Muscle of back (tissue), 11 donors: ENCODE data around the gene CACNG4. TPM values are rescaled to one million over a fixed set of nuclear protein-coding genes. Genes with fewer than 3 reads are reported as not detected.

Source experiments
- DNase-seq, 3 donors: peaks; one replicate each; pipeline versions ENCODE4 v3.0.0 to v3.0.0-alpha.2; 2013
- polyA plus RNA-seq, 10 donors: library from polyadenylated mRNA; unstranded; fragments of 120-200 nt; gene quantifications; one replicate each; pipeline ENCODE4 v1.2.1, GENCODE V29; 2013; ENCODE audit not compliant: insufficient read length in 10 of 10

The CACNG4 gene
- polyA plus RNA-seq, 10 donors = 4.8 to 14.7 (median 12.4) TPM

GRCh38 chr17:67015001-67015400 is 50.5 kb downstream of the CACNG4 start:
- DNase-seq = no peak

GRCh38 chr17:67016039-67016762 is 51.7 kb downstream of the CACNG4 start:
- DNase-seq = no peak

- no peak for DNase-seq
Measured at GRCh38 chr17:67017910-67018309, 53.4 kb downstream of the CACNG4 start.

GRCh38 chr17:67018471-67019434 is 54.2 kb downstream of the CACNG4 start:
- DNase-seq = no peak

- no peak for DNase-seq
Measured at GRCh38 chr17:67019809-67020208, 55.3 kb downstream of the CACNG4 start.

- DNase-seq = peak in 1 of 3 donors; percentile 23
Measured at GRCh38 chr17:67020293-67020766, 55.8 kb downstream of the CACNG4 start.

GRCh38 chr17:67021196-67021595 is 56.7 kb downstream of the CACNG4 start:
- no peak for DNase-seq

- DNase-seq = no peak
Measured at GRCh38 chr17:67021743-67022450, 57.4 kb downstream of the CACNG4 start.

GRCh38 chr17:67022451-67022810 is 57.9 kb downstream of the CACNG4 start:
- DNase-seq = no peak

- DNase-seq = no peak
Measured at GRCh38 chr17:67024736-67025135, 60.2 kb downstream of the CACNG4 start.

GRCh38 chr17:67025216-67025792 is 60.8 kb downstream of the CACNG4 start:
- no peak for DNase-seq

- DNase-seq = no peak
Measured at GRCh38 chr17:67026341-67026740, 61.8 kb downstream of the CACNG4 start.

- DNase-seq = no peak
Measured at GRCh38 chr17:67027031-67027628, 62.6 kb downstream of the CACNG4 start.

- no peak for DNase-seq
Measured at GRCh38 chr17:67030641-67031040, 66.1 kb downstream of the CACNG4 start.

- DNase-seq = no peak
Measured at GRCh38 chr17:67032382-67032781, 67.9 kb downstream of the CACNG4 start.

GRCh38 chr17:67032985-67033384 is 68.5 kb downstream of the CACNG4 start:
- DNase-seq = no peak

- DNase-seq = no peak
Measured at GRCh38 chr17:67033613-67034012, 69.1 kb downstream of the CACNG4 start.

- DNase-seq = no peak
Measured at GRCh38 chr17:67035131-67036083, 70.9 kb downstream of the CACNG4 start.

- no peak for DNase-seq
Measured at GRCh38 chr17:67038861-67039365, 74.4 kb downstream of the CACNG4 start.

GRCh38 chr17:67040652-67041051 is 76.1 kb downstream of the CACNG4 start:
- no peak for DNase-seq
